K562 (cell line): Measurements from ENCODE around the gene ZCCHC4. TPM values are rescaled to one million over a fixed set of nuclear protein-coding genes. Genes with fewer than 3 reads are reported as not detected.
A peak's percentile ranks its signal among the peaks of the same experiment; 100 is the strongest.

Experiments used
- ATF2 ChIP-seq: sonication (generic); formaldehyde crosslinking; IDR thresholded peaks from 2 replicates; pipeline ENCODE4 v1.8.1; 2022; ENCODE audit warnings: missing genetic modification reagents
- BHLHE40 ChIP-seq: IDR thresholded peaks from 2 replicates; pipeline ENCODE4 v1.6.1; 2011; ENCODE audit warnings: low read length, improper control_type of control experiment
- ETS2 ChIP-seq: IDR thresholded peaks from 2 replicates; pipeline ENCODE4 v1.6.1; 2016; ENCODE audit warnings: borderline replicate concordance, missing genetic modification characterization, mild to moderate bottlenecking, moderate library complexity, missing compliant biosample characterization; ENCODE audit not compliant: poor library complexity, severe bottlenecking
- ETV5 ChIP-seq: sonication (generic); formaldehyde crosslinking; IDR thresholded peaks from 2 replicates; pipeline ENCODE4 v1.4.0; 2020; ENCODE audit warnings: low read depth, mild to moderate bottlenecking, missing genetic modification reagents
- HDAC3 ChIP-seq: fragments of 450-650 bp; IDR thresholded peaks from 2 replicates; pipeline ENCODE4 v1.6.1; 2018; ENCODE audit warnings: borderline replicate concordance, mild to moderate bottlenecking, moderate library complexity; ENCODE audit not compliant: partially characterized antibody
- HIVEP1 ChIP-seq: fragments of 250-450 bp; sonication (Bioruptor Pico); IDR thresholded peaks from 2 replicates; pipeline ENCODE4 v1.4.0; 2020; ENCODE audit warnings: mild to moderate bottlenecking
- MIER1 ChIP-seq: fragments of 450-650 bp; IDR thresholded peaks from 2 replicates; pipeline ENCODE4 v1.6.1; 2016; ENCODE audit warnings: antibody characterized with exemption, mild to moderate bottlenecking, low read depth
- POLR3G ChIP-seq: IDR thresholded peaks from 2 replicates; pipeline ENCODE4 v1.6.1; 2011; ENCODE audit not compliant: insufficient read length, insufficient replicate concordance; ENCODE audit errors: extremely low read depth
- TRIM28 ChIP-seq: fragments of 450-650 bp; IDR thresholded peaks from 2 replicates; pipeline ENCODE4 v1.6.1; 2017
- ZBTB7A ChIP-seq: IDR thresholded peaks from 2 replicates; pipeline ENCODE4 v1.6.1; 2011; ENCODE audit warnings: low read depth, mild to moderate bottlenecking, low read length, moderate library complexity, borderline replicate concordance; ENCODE audit not compliant: control insufficient read depth
- ZC3H4 ChIP-seq: sonication (generic); formaldehyde crosslinking; IDR thresholded peaks from 2 replicates; pipeline ENCODE4 v1.9.0; 2021; ENCODE audit warnings: missing genetic modification reagents, borderline replicate concordance
- ZNF407 ChIP-seq: fragments of 450-650 bp; IDR thresholded peaks from 2 replicates; pipeline ENCODE4 v1.6.1; 2016; ENCODE audit warnings: low read depth
- ZNF785 ChIP-seq: fragments of 250-450 bp; sonication (Bioruptor Pico); IDR thresholded peaks from 2 replicates; pipeline ENCODE4 v1.4.0; 2020; ENCODE audit warnings: mild to moderate bottlenecking
- polyA plus RNA-seq, 8 experiments: library from polyadenylated mRNA; depleted of rRNA in 4 of 8; stranded (reverse) in 5 of 8; unstranded in 3 of 8; fragments of >200 nt; fragmentation: Nextera tagmentation in 2 of 8; fragmentation: Illumina TruSeq in 1 of 8; extraction: Ambion mirVana in 2 of 8; extraction: Trizol in 1 of 8; gene quantifications; 2 replicates each; pipeline versions ENCODE4 v1.2.1 to v1.2.3, GENCODE V29; 2011 to 2014; ENCODE audit warnings: inconsistent platforms in 1 of 8, missing spikeins in 1 of 8
- total RNA-seq, 7 experiments: library from RNA; depleted of rRNA in 6 of 7; stranded (reverse); fragments of >200 nt in 6 of 7; fragmentation: Illumina TruSeq in 2 of 7; extraction: Trizol in 2 of 7; gene quantifications; 2 replicates each; pipeline versions ENCODE4 v1.2.1 to v1.2.3, GENCODE V29; 2011 to 2021; ENCODE audit warnings: low replicate concordance in 1 of 7
- TF ChIP-seq, protein P1 (sequence below), 2 experiments: fragments of 150-350 bp in 1 of 2; IDR thresholded peaks; 2 replicates each; pipeline ENCODE4 v1.6.1; 2012 to 2016; ENCODE audit warnings: low read depth in 2 of 2, low read length in 2 of 2, mild to moderate bottlenecking in 1 of 2, moderate library complexity in 1 of 2

ZCCHC4 gene
- total and polyA plus RNA-seq, 9 of the 15 experiments (the other 6 are each of a cell fraction or from before 2014, with no cell fraction given), result 5.3 to 26.1 (median 15.2) TPM

GRCh38 chr4:25376754-25377571 lies 64.4 kb downstream of the ZCCHC4 start, which contains the start of gene ANAPC4 (continued):
- TF ChIP-seq HDAC3, result no peak
- no peak for TF ChIP-seq ZNF407
- no peak for TF ChIP-seq HIVEP1 (CRISPR knock-in tag)
- TF ChIP-seq MIER1, result no peak
- TF ChIP-seq TRIM28, result no peak
- peak; percentile 65 for TF ChIP-seq BHLHE40
- no peak for TF ChIP-seq ETS2 (tag)
- TF ChIP-seq POLR3G, result no peak
- no peak for TF ChIP-seq ZNF785
- TF ChIP-seq ZC3H4 (CRISPR knock-in tag), result no peak
- TF ChIP-seq ZBTB7A, result no peak; the same call in 1 of the 2 replicates
- TF ChIP-seq ETV5 (CRISPR knock-in tag), result no peak
- TF ChIP-seq, protein P1, sequence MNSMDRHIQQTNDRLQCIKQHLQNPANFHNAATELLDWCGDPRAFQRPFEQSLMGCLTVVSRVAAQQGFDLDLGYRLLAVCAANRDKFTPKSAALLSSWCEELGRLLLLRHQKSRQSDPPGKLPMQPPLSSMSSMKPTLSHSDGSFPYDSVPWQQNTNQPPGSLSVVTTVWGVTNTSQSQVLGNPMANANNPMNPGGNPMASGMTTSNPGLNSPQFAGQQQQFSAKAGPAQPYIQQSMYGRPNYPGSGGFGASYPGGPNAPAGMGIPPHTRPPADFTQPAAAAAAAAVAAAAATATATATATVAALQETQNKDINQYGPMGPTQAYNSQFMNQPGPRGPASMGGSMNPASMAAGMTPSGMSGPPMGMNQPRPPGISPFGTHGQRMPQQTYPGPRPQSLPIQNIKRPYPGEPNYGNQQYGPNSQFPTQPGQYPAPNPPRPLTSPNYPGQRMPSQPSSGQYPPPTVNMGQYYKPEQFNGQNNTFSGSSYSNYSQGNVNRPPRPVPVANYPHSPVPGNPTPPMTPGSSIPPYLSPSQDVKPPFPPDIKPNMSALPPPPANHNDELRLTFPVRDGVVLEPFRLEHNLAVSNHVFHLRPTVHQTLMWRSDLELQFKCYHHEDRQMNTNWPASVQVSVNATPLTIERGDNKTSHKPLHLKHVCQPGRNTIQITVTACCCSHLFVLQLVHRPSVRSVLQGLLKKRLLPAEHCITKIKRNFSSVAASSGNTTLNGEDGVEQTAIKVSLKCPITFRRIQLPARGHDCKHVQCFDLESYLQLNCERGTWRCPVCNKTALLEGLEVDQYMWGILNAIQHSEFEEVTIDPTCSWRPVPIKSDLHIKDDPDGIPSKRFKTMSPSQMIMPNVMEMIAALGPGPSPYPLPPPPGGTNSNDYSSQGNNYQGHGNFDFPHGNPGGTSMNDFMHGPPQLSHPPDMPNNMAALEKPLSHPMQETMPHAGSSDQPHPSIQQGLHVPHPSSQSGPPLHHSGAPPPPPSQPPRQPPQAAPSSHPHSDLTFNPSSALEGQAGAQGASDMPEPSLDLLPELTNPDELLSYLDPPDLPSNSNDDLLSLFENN (IDR thresholded peaks at IDR 0.05; ENCODE audit: low read depth in 2 of 2, low read length in 2 of 2), result no peak
- TF ChIP-seq ATF2, result no peak
